Cardiac muscle cell (in vitro differentiated cells and primary cell): Measurements from ENCODE around the gene SAMD4A. TPM values are rescaled to one million over a fixed set of nuclear protein-coding genes. Genes with fewer than 3 reads are reported as not detected.
A peak's percentile ranks its signal among the peaks of the same experiment; 100 is the strongest.

Experiments used
- DNase-seq, 2 donors: peaks; one replicate each; pipeline versions ENCODE4 v3.0.0 to v3.0.0-alpha.2; 2010 to 2017; ENCODE audit warnings: low read depth in 1 of 2, low spot score in 1 of 2
- H3K27ac ChIP-seq: fragments of 200-600 bp; sonication (generic); 2 replicates; pipeline ENCODE4 v1.5.1; 2016
- H3K27me3 ChIP-seq: fragments of 200-600 bp; sonication (generic); 2 replicates; pipeline ENCODE4 v1.6.0; 2016; ENCODE audit warnings: control low read depth
- H3K36me3 ChIP-seq: fragments of 200-600 bp; sonication (generic); 2 replicates; pipeline ENCODE4 v1.5.1; 2016; ENCODE audit warnings: control low read depth
- H3K4me1 ChIP-seq: fragments of 200-600 bp; sonication (generic); 2 replicates; pipeline ENCODE4 v1.8.1; 2017; ENCODE audit warnings: low read depth, mild to moderate bottlenecking, mixed run types
- H3K4me3 ChIP-seq: fragments of 200-600 bp; sonication (generic); 2 replicates; pipeline ENCODE4 v1.5.1; 2016; ENCODE audit warnings: mild to moderate bottlenecking
- H3K9me3 ChIP-seq: fragments of 200-600 bp; sonication (generic); 2 replicates; pipeline ENCODE4 v1.5.1; 2017; ENCODE audit warnings: low read depth, mild to moderate bottlenecking, control low read depth
- polyA plus RNA-seq: library from polyadenylated mRNA; unstranded; fragments of >200 nt; fragmentation: Nextera tagmentation; extraction: Ambion mirVana; gene quantifications from 2 replicates; pipeline ENCODE4 v1.2.1, GENCODE V29; 2016
- total RNA-seq: library from RNA; depleted of rRNA; stranded (reverse); fragments of >200 nt; gene quantifications from 2 replicates; pipeline ENCODE4 v1.2.3, GENCODE V29; 2016
- TF ChIP-seq, protein P1 (sequence below): IDR thresholded peaks from 2 replicates; pipeline ENCODE4 v1.5.1; 2012; ENCODE audit warnings: low read depth, mild to moderate bottlenecking, low read length

Gene SAMD4A
- total and polyA plus RNA-seq, 2 experiments from 2014 or later = 14.4 to 60.4 TPM

DNA sequence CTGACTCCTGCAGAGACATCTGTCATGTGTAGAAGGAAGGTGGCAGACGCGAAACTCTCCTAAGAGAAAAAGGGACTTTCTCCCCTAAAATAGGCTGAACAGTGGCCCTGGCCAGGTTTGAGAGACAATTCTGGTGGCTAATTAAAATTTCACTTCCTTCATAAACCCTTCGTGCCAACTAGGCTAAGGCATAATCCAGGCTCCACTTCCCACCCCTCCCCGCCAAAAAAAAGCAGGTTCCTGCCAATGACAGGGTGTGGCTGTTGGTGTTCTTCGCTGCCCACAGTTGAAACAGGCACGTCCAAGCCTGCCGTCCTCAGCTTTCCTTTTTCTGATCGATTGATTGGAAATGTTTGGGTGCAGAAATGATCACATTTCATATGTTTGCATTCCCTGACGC lies 191.1 kb downstream of the SAMD4A start:
- DNase-seq = no peak
- Histone ChIP-seq H3K36me3 (peaks cover 14% of the 10 kb centered on the region), H3K27ac (no peak overlapping the region), H3K4me1 (peaks cover 3% of the 10 kb centered on the region), H3K4me3 (no peak overlapping the region), H3K9me3 (no peaks in the 10 kb centered on the region), H3K27me3 (no peaks in the 10 kb centered on the region)
- TF ChIP-seq, protein P1, sequence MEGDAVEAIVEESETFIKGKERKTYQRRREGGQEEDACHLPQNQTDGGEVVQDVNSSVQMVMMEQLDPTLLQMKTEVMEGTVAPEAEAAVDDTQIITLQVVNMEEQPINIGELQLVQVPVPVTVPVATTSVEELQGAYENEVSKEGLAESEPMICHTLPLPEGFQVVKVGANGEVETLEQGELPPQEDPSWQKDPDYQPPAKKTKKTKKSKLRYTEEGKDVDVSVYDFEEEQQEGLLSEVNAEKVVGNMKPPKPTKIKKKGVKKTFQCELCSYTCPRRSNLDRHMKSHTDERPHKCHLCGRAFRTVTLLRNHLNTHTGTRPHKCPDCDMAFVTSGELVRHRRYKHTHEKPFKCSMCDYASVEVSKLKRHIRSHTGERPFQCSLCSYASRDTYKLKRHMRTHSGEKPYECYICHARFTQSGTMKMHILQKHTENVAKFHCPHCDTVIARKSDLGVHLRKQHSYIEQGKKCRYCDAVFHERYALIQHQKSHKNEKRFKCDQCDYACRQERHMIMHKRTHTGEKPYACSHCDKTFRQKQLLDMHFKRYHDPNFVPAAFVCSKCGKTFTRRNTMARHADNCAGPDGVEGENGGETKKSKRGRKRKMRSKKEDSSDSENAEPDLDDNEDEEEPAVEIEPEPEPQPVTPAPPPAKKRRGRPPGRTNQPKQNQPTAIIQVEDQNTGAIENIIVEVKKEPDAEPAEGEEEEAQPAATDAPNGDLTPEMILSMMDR = no peak

DNA sequence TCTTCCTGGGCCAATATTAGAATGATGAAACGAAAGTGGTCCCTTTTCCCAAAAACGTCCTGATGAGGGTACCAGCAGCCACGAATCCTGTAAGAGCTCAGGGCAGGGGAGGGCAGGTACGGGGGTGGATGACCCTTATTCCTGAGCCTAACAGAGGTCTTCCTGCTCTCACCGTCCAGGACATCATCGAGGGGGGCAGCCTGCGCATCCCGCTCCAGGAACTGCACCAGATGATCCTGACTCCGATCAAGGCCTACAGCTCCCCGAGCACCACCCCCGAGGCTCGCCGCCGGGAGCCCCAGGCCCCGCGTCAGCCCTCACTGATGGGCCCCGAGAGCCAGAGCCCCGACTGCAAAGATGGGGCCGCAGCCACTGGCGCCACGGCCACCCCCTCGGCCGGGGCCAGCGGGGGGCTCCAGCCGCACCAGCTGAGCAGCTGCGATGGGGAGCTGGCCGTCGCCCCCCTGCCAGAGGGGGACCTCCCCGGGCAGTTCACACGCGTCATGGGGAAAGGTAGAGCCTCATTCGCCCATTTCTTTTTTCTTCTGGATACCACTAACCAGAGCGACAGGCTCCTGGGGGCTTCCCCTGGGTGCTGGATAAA lies 193.2 kb downstream of the SAMD4A start:
- TF ChIP-seq, protein P1 = no peak
- Histone ChIP-seq H3K4me3 (no peak overlapping the region), H3K36me3 (peaks cover 10% of the 10 kb centered on the region), H3K27me3 (no peaks in the 10 kb centered on the region), H3K27ac (no peak overlapping the region), H3K9me3 (no peaks in the 10 kb centered on the region), H3K4me1 (peaks cover 7% of the 10 kb centered on the region)
- DNase-seq = no peak

GRCh38 chr14:54760866-54761575 lies 194.1 kb downstream of the SAMD4A start:
- Histone ChIP-seq H3K36me3 (peaks cover 10% of the 10 kb centered on the region), H3K9me3 (no peaks in the 10 kb centered on the region), H3K4me3 (no peak overlapping the region), H3K27me3 (no peaks in the 10 kb centered on the region), H3K4me1 (peaks cover 7% of the 10 kb centered on the region), H3K27ac (no peak overlapping the region)
- DNase-seq = no peak
- TF ChIP-seq, protein P1 = no peak

DNA sequence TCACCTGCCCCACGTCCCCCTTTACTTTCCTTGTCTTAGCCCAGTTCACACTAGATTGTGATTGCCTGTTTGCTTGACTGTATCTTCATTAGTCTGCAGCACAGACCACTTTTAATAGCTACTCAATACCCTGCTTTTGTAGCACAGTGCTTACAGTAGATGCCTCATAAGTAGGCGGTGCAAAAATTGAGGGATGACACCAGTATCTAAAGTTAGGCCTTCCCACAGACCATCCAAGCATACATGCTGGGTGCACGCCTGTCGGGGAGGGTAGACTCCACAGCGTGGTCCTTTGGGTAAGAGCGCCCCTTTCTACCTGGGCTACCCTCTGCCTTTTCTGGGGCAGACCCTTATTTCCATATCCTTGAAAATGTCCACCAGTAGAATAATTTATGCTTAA lies 194.9 kb downstream of the SAMD4A start:
- no peak overlapping the region for H3K27ac ChIP-seq
- peaks cover 7% of the 10 kb centered on the region for H3K4me1 ChIP-seq
- H3K27me3 ChIP-seq = no peaks in the 10 kb centered on the region
- H3K36me3 ChIP-seq = peaks cover 15% of the 10 kb centered on the region
- H3K9me3 ChIP-seq = no peaks in the 10 kb centered on the region
- TF ChIP-seq, protein P1 = no peak
- DNase-seq = no peak
- H3K4me3 ChIP-seq = no peak overlapping the region

- TF ChIP-seq, protein P1 = no peak
- peak in 1 of 2 donors; percentile 46 for DNase-seq
- no peak overlapping the region for H3K4me3 ChIP-seq
- H3K27me3 ChIP-seq = no peaks in the 10 kb centered on the region
- H3K27ac ChIP-seq = no peak overlapping the region
- peaks cover 7% of the 10 kb centered on the region for H3K4me1 ChIP-seq
- H3K9me3 ChIP-seq = no peaks in the 10 kb centered on the region
- peaks cover 15% of the 10 kb centered on the region for H3K36me3 ChIP-seq
Observed at GRCh38 chr14:54762296-54762695, 195.4 kb downstream of the SAMD4A start.
